Immature natural killer cell (primary cell): ENCODE measurements around the gene UBE2D4. TPM values are rescaled to one million over a fixed set of nuclear protein-coding genes. Genes with fewer than 3 reads are reported as not detected.
"Not testable (repeated sequence)": the region's sequence is repeated elsewhere in the genome, so short reads cannot be mapped to it uniquely, and the experiment has no call there.

Source experiments
- DNase-seq, 3 donors: peaks; one replicate each; pipeline ENCODE4 v3.0.0; 2022; ENCODE audit warnings: mixed read lengths in 1 of 3
- H3K27ac Mint-ChIP-seq, 6 donors: one replicate each; pipeline ENCODE4 v1.8.0; 2020; ENCODE audit warnings: mixed read lengths in 6 of 6, mild to moderate bottlenecking in 5 of 6, inconsistent platforms in 4 of 6, moderate library complexity in 3 of 6
- H3K27me3 Mint-ChIP-seq, 3 donors: one replicate each; pipeline ENCODE4 v1.8.0; 2020 to 2021; ENCODE audit warnings: low read depth in 3 of 3, mild to moderate bottlenecking in 3 of 3, mixed read lengths in 3 of 3, moderate library complexity in 3 of 3, inconsistent platforms in 1 of 3
- H3K36me3 Mint-ChIP-seq, 3 donors: one replicate each; pipeline ENCODE4 v1.8.0; 2020; ENCODE audit warnings: mixed read lengths in 3 of 3, inconsistent platforms in 2 of 3, mild to moderate bottlenecking in 2 of 3
- H3K4me1 Mint-ChIP-seq, 2 donors: one replicate each; pipeline ENCODE4 v1.8.0; 2020; ENCODE audit warnings: inconsistent platforms in 2 of 2, mild to moderate bottlenecking in 2 of 2, mixed read lengths in 2 of 2, moderate library complexity in 1 of 2
- H3K4me3 Mint-ChIP-seq, 5 donors: one replicate each; pipeline ENCODE4 v1.8.0; 2020; ENCODE audit warnings: mild to moderate bottlenecking in 5 of 5, mixed read lengths in 5 of 5, inconsistent platforms in 3 of 5, moderate library complexity in 3 of 5
- H3K9me3 Mint-ChIP-seq, 6 donors: one replicate each; pipeline ENCODE4 v1.8.0; 2020; ENCODE audit warnings: mild to moderate bottlenecking in 6 of 6, mixed read lengths in 6 of 6, inconsistent platforms in 4 of 6, moderate library complexity in 3 of 6
- polyA plus RNA-seq, 3 donors: library from polyadenylated mRNA; unstranded; fragments of 300-500 nt; fragmentation: Illumina TruSeq; gene quantifications; one replicate each; pipeline ENCODE4 v1.2.3, GENCODE V29; 2021

Gene UBE2D4
- polyA plus RNA-seq, 3 donors from 2014 or later = 6.2 to 11.5 (median 10.6) TPM

GRCh38 chr7:43895847-43896415 is 30.3 kb upstream of the UBE2D4 start:
- H3K27me3 Mint-ChIP-seq = peaks cover 7 to 8% (median 7%) of the 10 kb centered on the region in 3 donors
- H3K36me3 Mint-ChIP-seq = peaks cover 10 to 19% (median 18%) of the 10 kb centered on the region in 3 donors
- DNase-seq = no peak
- peaks cover 0 to 2% (median 0%) of the 10 kb centered on the region in 6 donors for H3K9me3 Mint-ChIP-seq
- peaks cover 30 to 46% of the 10 kb centered on the region in 2 donors for H3K4me1 Mint-ChIP-seq
- no peak overlapping the region for H3K27ac Mint-ChIP-seq
- no peak overlapping the region for H3K4me3 Mint-ChIP-seq

GRCh38 chr7:43898571-43898970 is 27.7 kb upstream of the UBE2D4 start:
- peaks cover 15 to 28% of the 10 kb centered on the region in 2 donors for H3K4me1 Mint-ChIP-seq
- H3K36me3 Mint-ChIP-seq = peaks cover 10 to 18% (median 12%) of the 10 kb centered on the region in 3 donors
- H3K4me3 Mint-ChIP-seq, H3K27me3 Mint-ChIP-seq, H3K27ac Mint-ChIP-seq, H3K9me3 Mint-ChIP-seq, DNase-seq: not testable (repeated sequence)

GRCh38 chr7:43902542-43903054 is 23.6 kb upstream of the UBE2D4 start:
- no peaks in the 10 kb centered on the region for H3K9me3 Mint-ChIP-seq
- H3K4me1 Mint-ChIP-seq = peaks cover 23 to 33% of the 10 kb centered on the region in 2 donors
- H3K27me3 Mint-ChIP-seq = peaks cover 0 to 2% (median 0%) of the 10 kb centered on the region in 3 donors
- peak overlapping the region in 1 of 6 donors; percentile 1 for H3K27ac Mint-ChIP-seq
- no peaks in the 10 kb centered on the region for H3K36me3 Mint-ChIP-seq
- DNase-seq = no peak
- H3K4me3 Mint-ChIP-seq = no peak overlapping the region

- no peak for DNase-seq
- H3K27me3 Mint-ChIP-seq = peaks cover 0 to 2% (median 0%) of the 10 kb centered on the region in 3 donors
- peak overlapping the region in 1 of 6 donors; percentile 96 for H3K27ac Mint-ChIP-seq
- no peaks in the 10 kb centered on the region for H3K9me3 Mint-ChIP-seq
- no peaks in the 10 kb centered on the region for H3K36me3 Mint-ChIP-seq
- peak overlapping the region in 4 of 5 donors; percentile 5 to 96 (median 95) for H3K4me3 Mint-ChIP-seq
- H3K4me1 Mint-ChIP-seq = peaks cover 23 to 33% of the 10 kb centered on the region in 2 donors
Observed at GRCh38 chr7:43904533-43905208, 21.6 kb upstream of the UBE2D4 start.

- no peaks in the 10 kb centered on the region for H3K9me3 Mint-ChIP-seq
- H3K4me3 Mint-ChIP-seq = peak overlapping the region; percentile 94 to 96 (median 94)
- peaks cover 0 to 2% (median 0%) of the 10 kb centered on the region in 3 donors for H3K27me3 Mint-ChIP-seq
- DNase-seq = no peak
- peak overlapping the region; percentile 80 to 96 (median 92) for H3K27ac Mint-ChIP-seq
- no peaks in the 10 kb centered on the region for H3K36me3 Mint-ChIP-seq
- peaks cover 23 to 33% of the 10 kb centered on the region in 2 donors for H3K4me1 Mint-ChIP-seq
Observed at GRCh38 chr7:43905209-43905946, 20.9 kb upstream of the UBE2D4 start.

- Mint-ChIP-seq H3K4me1 (peaks cover 23 to 33% of the 10 kb centered on the region in 2 donors), H3K4me3 (peak overlapping the region; percentile 94 to 96 (median 94)), H3K9me3 (no peaks in the 10 kb centered on the region), H3K27me3 (peaks cover 0 to 2% (median 1%) of the 10 kb centered on the region in 3 donors), H3K36me3 (no peaks in the 10 kb centered on the region), H3K27ac (peak overlapping the region; percentile 80 to 96 (median 92))
- DNase-seq = peak; percentile 7 to 14 (median 11)
Observed at GRCh38 chr7:43905956-43906330, 20.3 kb upstream of the UBE2D4 start.

GRCh38 chr7:43906331-43907010 is 19.8 kb upstream of the UBE2D4 start, which contains the start of gene URGCP:
TSS of gene URGCP (minus strand) at chr7:43906596. CDS start at chr7:43906575, 21 bp downstream.
- Mint-ChIP-seq H3K4me3 (peak within 1 kb of the TSS; percentile 94 to 96 (median 94)), H3K4me1 (peaks cover 23 to 33% of the 10 kb centered on the region in 2 donors), H3K27me3 (peaks cover 0 to 2% (median 1%) of the 10 kb centered on the region in 3 donors), H3K36me3 (no peaks in the 10 kb centered on the region), H3K27ac (peak within 1 kb of the TSS; percentile 80 to 96 (median 92)), H3K9me3 (no peaks in the 10 kb centered on the region)
- DNase-seq = peak; percentile 41 to 51 (median 46)

- Mint-ChIP-seq H3K4me1 (no peaks in the 10 kb centered on the region), H3K9me3 (no peaks in the 10 kb centered on the region), H3K36me3 (no peaks in the 10 kb centered on the region), H3K27me3 (peaks cover 0 to 1% (median 0%) of the 10 kb centered on the region in 3 donors), H3K4me3 (no peak overlapping the region), H3K27ac (no peak overlapping the region)
- no peak for DNase-seq
Observed at GRCh38 chr7:43914795-43915194, 11.4 kb upstream of the UBE2D4 start.

- Mint-ChIP-seq H3K4me1 (no peaks in the 10 kb centered on the region), H3K4me3 (no peak overlapping the region), H3K9me3 (no peaks in the 10 kb centered on the region), H3K27ac (no peak overlapping the region), H3K27me3 (no peaks in the 10 kb centered on the region), H3K36me3 (no peaks in the 10 kb centered on the region)
- no peak for DNase-seq
Observed at GRCh38 chr7:43915907-43916306, 10.3 kb upstream of the UBE2D4 start.

GRCh38 chr7:43921423-43921822 is 4.8 kb upstream of the UBE2D4 start:
- DNase-seq = no peak
- Mint-ChIP-seq H3K27ac (no peak overlapping the region), H3K4me3 (no peak overlapping the region), H3K9me3 (no peaks in the 10 kb centered on the region), H3K27me3 (no peaks in the 10 kb centered on the region), H3K4me1 (peaks cover 12 to 17% of the 10 kb centered on the region in 2 donors), H3K36me3 (no peaks in the 10 kb centered on the region)

GRCh38 chr7:43922726-43923125 is 3.5 kb upstream of the UBE2D4 start:
- H3K4me1 Mint-ChIP-seq = peaks cover 19 to 29% of the 10 kb centered on the region in 2 donors
- no peak for DNase-seq
- no peaks in the 10 kb centered on the region for H3K9me3 Mint-ChIP-seq
- H3K27ac Mint-ChIP-seq = no peak overlapping the region
- H3K27me3 Mint-ChIP-seq = peaks cover 0 to 2% (median 0%) of the 10 kb centered on the region in 3 donors
- H3K36me3 Mint-ChIP-seq = no peaks in the 10 kb centered on the region
- H3K4me3 Mint-ChIP-seq = no peak overlapping the region

GRCh38 chr7:43926798-43927123 is 525 bp downstream of the UBE2D4 start:
- peaks cover 0 to 2% (median 0%) of the 10 kb centered on the region in 3 donors for H3K27me3 Mint-ChIP-seq
- peak overlapping the region; percentile 85 to 92 (median 89) for H3K4me3 Mint-ChIP-seq
- DNase-seq = no peak
- peak overlapping the region; percentile 86 to 96 (median 93) for H3K27ac Mint-ChIP-seq
- H3K36me3 Mint-ChIP-seq = peaks cover 0 to 5% (median 0%) of the 10 kb centered on the region in 3 donors
- H3K9me3 Mint-ChIP-seq = no peaks in the 10 kb centered on the region
- peaks cover 19 to 32% of the 10 kb centered on the region in 2 donors for H3K4me1 Mint-ChIP-seq

- Mint-ChIP-seq H3K36me3 (peaks cover 0 to 5% (median 0%) of the 10 kb centered on the region in 3 donors), H3K4me3 (peak overlapping the region; percentile 27 to 71 (median 66)), H3K27me3 (peaks cover 0 to 2% (median 0%) of the 10 kb centered on the region in 3 donors), H3K4me1 (peaks cover 19 to 32% of the 10 kb centered on the region in 2 donors), H3K9me3 (no peaks in the 10 kb centered on the region), H3K27ac (peak overlapping the region in 3 of 6 donors; percentile 24 to 86 (median 41))
- no peak for DNase-seq
Observed at GRCh38 chr7:43927810-43928209, 1.6 kb downstream of the UBE2D4 start.
